Measurements from ENCODE around the gene EPHA3. TPM values are rescaled to one million over a fixed set of nuclear protein-coding genes. Genes with fewer than 3 reads are reported as not detected.

EPHA3 gene
- total RNA-seq, 1 experiment from 2014 or later: 21.5 TPM

- CTCF ChIA-PET: no interaction called here
- BruUV-seq (replicated peaks): no TSS peak
- intact Hi-C loops (cut with micrococcal nuclease; ENCODE audit: unreplicated experiment): no loop called here
Measured at GRCh38 chr3:89419647-89420241, 312.3 kb downstream of the EPHA3 start.

DNA sequence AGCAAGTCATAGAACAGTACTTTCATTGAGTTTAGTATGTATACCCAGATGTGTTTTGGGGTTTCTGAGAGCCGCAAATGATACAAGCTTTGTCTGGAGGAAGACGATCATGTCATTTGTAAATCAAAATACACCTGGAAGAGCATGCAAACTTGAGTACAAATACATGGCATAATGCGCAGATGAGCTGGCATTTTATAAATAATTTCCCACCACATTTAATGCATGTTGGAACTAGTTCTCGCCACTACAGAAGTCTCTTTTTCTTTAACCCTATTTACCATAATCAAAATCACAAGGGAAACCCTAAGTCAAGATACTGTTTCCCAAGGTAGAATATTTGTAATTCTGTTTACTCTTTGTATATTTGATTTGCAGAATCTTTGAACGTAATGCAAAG, 318.6 kb downstream of the EPHA3 start:
- no TSS peak for BruUV-seq (replicated peaks)
- ChIA-PET POLR2A (ENCODE audit: low non-redundant PET) (no interaction called here), CTCF (no interaction called here)
- Histone ChIP-seq H3K36me3 (ENCODE audit: insufficient read depth, low read length, poor library complexity, severe bottlenecking) (no peaks in the 10 kb centered on the region), H3K4me1 (ENCODE audit: insufficient read depth, low read length, poor library complexity, severe bottlenecking) (no peaks in the 10 kb centered on the region), H3K27me3 (replicated peaks; ENCODE audit: insufficient read depth, low read depth, low read length, poor library complexity) (no peaks in the 10 kb centered on the region), H3K27ac (ENCODE audit: low read depth, low read length, poor library complexity, severe bottlenecking) (no peak overlapping the region), H3K4me3 (ENCODE audit: low read depth, low read length, poor library complexity, severe bottlenecking) (no peak overlapping the region), H3K9me3 (ENCODE audit: low read depth, low read length, poor library complexity, severe bottlenecking) (no peaks in the 10 kb centered on the region)
- no peak for DNase-seq (ENCODE audit: low spot score)
- intact Hi-C loops (cut with micrococcal nuclease; ENCODE audit: unreplicated experiment): no loop called here
- TF ChIP-seq CTCF (conservative IDR thresholded peaks at IDR 0.05; ENCODE audit: low read depth, low read length): no peak
- no peak for TF ChIP-seq EZH2 (IDR thresholded peaks at IDR 0.05; ENCODE audit: borderline replicate concordance, low read depth, low read length, poor library complexity, severe bottlenecking)

More at GRCh38 chr3:89419647-89420241, 312.3 kb downstream of the EPHA3 start:
- no peaks in the 10 kb centered on the region for H3K9me3 ChIP-seq (ENCODE audit: low read depth, low read length, poor library complexity, severe bottlenecking)
- no peaks in the 10 kb centered on the region for H3K36me3 ChIP-seq (ENCODE audit: insufficient read depth, low read length, poor library complexity, severe bottlenecking)
- TF ChIP-seq EZH2 (IDR thresholded peaks at IDR 0.05; ENCODE audit: borderline replicate concordance, low read depth, low read length, poor library complexity, severe bottlenecking): no peak
- TF ChIP-seq CTCF (conservative IDR thresholded peaks at IDR 0.05; ENCODE audit: low read depth, low read length): no peak
- peaks cover 19% of the 10 kb centered on the region for H3K4me1 ChIP-seq (ENCODE audit: insufficient read depth, low read length, poor library complexity, severe bottlenecking)
- no peak overlapping the region for H3K27ac ChIP-seq (ENCODE audit: low read depth, low read length, poor library complexity, severe bottlenecking)
- no peak overlapping the region for H3K4me3 ChIP-seq (ENCODE audit: low read depth, low read length, poor library complexity, severe bottlenecking)
- peak; percentile 82 for DNase-seq (ENCODE audit: low spot score)
- H3K27me3 ChIP-seq (replicated peaks; ENCODE audit: insufficient read depth, low read depth, low read length, poor library complexity): no peaks in the 10 kb centered on the region
- POLR2A ChIA-PET (ENCODE audit: low non-redundant PET): no interaction called here

DNA sequence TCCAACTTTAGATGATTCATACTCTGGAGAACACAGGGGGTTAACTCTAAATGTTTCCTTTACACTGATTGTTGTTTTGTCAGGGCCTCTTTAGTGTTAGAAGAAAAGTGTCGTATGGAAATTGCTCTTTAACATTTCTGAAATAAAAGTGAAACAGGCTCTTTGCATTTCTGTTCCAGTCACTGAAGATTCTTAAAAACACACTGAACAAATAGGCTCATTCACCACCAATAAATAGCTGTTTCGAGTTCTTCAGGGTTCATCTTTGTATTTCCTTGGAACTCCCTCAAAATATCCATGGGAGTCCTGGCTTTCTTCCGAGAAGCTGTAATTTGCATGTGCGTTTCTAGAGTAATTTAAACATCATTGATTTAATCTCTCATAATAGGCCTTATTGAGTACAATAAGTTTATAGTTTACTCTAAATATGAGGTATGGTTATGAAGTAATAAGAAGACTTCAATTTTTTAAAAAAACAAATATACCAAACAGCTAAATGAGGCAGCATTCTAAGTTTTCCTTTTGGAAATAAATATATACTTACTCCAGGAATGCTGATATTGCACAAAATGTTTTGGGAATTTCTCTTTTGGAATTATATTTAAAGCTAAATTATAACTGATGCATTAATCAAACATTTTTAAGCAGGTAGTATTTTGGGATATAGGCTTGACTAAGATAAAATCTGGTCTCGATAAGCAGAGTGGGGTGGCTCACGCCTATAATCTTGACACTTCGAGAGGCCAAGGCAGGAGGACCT, 327.4 kb downstream of the EPHA3 start:
- Histone ChIP-seq H3K27me3 (replicated peaks; ENCODE audit: insufficient read depth, low read depth, low read length, poor library complexity) (no peaks in the 10 kb centered on the region), H3K9me3 (ENCODE audit: low read depth, low read length, poor library complexity, severe bottlenecking) (no peaks in the 10 kb centered on the region), H3K27ac (ENCODE audit: low read depth, low read length, poor library complexity, severe bottlenecking) (peak overlapping the region; percentile 20), H3K4me1 (ENCODE audit: insufficient read depth, low read length, poor library complexity, severe bottlenecking) (peaks cover 10% of the 10 kb centered on the region), H3K4me3 (ENCODE audit: low read depth, low read length, poor library complexity, severe bottlenecking) (peak overlapping the region; percentile 12), H3K36me3 (ENCODE audit: insufficient read depth, low read length, poor library complexity, severe bottlenecking) (peaks cover 4% of the 10 kb centered on the region)
- TF ChIP-seq CTCF (conservative IDR thresholded peaks at IDR 0.05; ENCODE audit: low read depth, low read length): no peak
- no peak for TF ChIP-seq EZH2 (IDR thresholded peaks at IDR 0.05; ENCODE audit: borderline replicate concordance, low read depth, low read length, poor library complexity, severe bottlenecking)
- DNase-seq (ENCODE audit: low spot score): peak; percentile 86
- intact Hi-C loops (cut with micrococcal nuclease; ENCODE audit: unreplicated experiment): loop anchor here (10.0 kb wide), 1 partner anchor 300 kb away; no protein-coding TSS in a partner anchor
- CTCF ChIA-PET: no interaction called here
- no TSS peak for BruUV-seq (replicated peaks)
- POLR2A ChIA-PET (ENCODE audit: low non-redundant PET): no interaction called here

Measured in A673 (cell line).